Measurements from ENCODE around the gene ARPC5L.
A peak's percentile ranks its signal among the peaks of the same experiment; 100 is the strongest.

ARPC5L gene

GRCh38 chr9:124846969-124847368, 15.0 kb upstream of the ARPC5L start:
- in situ Hi-C loops (cut with HindIII; ENCODE audit: low pct_ligation_motif_present, low sequenced_read_pairs), result no loop called here
- no peaks in the 10 kb centered on the region for H3K36me3 ChIP-seq (replicated peaks)
- H3K27me3 ChIP-seq (replicated peaks), result no peaks in the 10 kb centered on the region
- H3K4me3 ChIP-seq (ENCODE audit: low read depth, low read length), result no peak overlapping the region
- no peak overlapping the region for H3K27ac ChIP-seq
- no peak for TF ChIP-seq CTCF (IDR thresholded peaks at IDR 0.05; ENCODE audit: low read depth, low read length, missing control alignments)
- no peak for DNase-seq

- TF ChIP-seq CTCF (IDR thresholded peaks at IDR 0.05; ENCODE audit: low read depth, low read length, missing control alignments), result no peak
- peak; percentile 96 for DNase-seq
- peak overlapping the region; percentile 50 for H3K27ac ChIP-seq
- no peaks in the 10 kb centered on the region for H3K36me3 ChIP-seq (replicated peaks)
- in situ Hi-C loops (cut with HindIII; ENCODE audit: low pct_ligation_motif_present, low sequenced_read_pairs), result no loop called here
- no peaks in the 10 kb centered on the region for H3K27me3 ChIP-seq (replicated peaks)
- H3K4me3 ChIP-seq (ENCODE audit: low read depth, low read length), result no peak overlapping the region
Observed at GRCh38 chr9:124849801-124850200, 12.1 kb upstream of the ARPC5L start.

GRCh38 chr9:124852121-124852828, 9.7 kb upstream of the ARPC5L start:
- peaks cover 12% of the 10 kb centered on the region for H3K36me3 ChIP-seq (replicated peaks)
- no peak for TF ChIP-seq CTCF (IDR thresholded peaks at IDR 0.05; ENCODE audit: low read depth, low read length, missing control alignments)
- in situ Hi-C loops (cut with HindIII; ENCODE audit: low pct_ligation_motif_present, low sequenced_read_pairs), result no loop called here
- DNase-seq, result no peak
- no peak overlapping the region for H3K4me3 ChIP-seq (ENCODE audit: low read depth, low read length)
- H3K27ac ChIP-seq, result no peak overlapping the region
- no peaks in the 10 kb centered on the region for H3K27me3 ChIP-seq (replicated peaks)

- peak; percentile 87 for TF ChIP-seq CTCF (IDR thresholded peaks at IDR 0.05; ENCODE audit: low read depth, low read length, missing control alignments)
- in situ Hi-C loops (cut with HindIII; ENCODE audit: low pct_ligation_motif_present, low sequenced_read_pairs), result no loop called here
- Histone ChIP-seq H3K4me3 (ENCODE audit: low read depth, low read length) (peak within 1 kb of the TSS; percentile 54), H3K36me3 (replicated peaks) (peaks cover 19% of the 10 kb centered on the region), H3K27ac (no peak within 1 kb of the TSS), H3K27me3 (replicated peaks) (no peaks in the 10 kb centered on the region)
- no peak for DNase-seq
Observed at GRCh38 chr9:124852829-124853531, 8.9 kb upstream of the ARPC5L start, which contains the start of gene WDR38. Gene WDR38 (plus strand): TSS chr9:124853460. CDS start chr9:124853532, 72 bp downstream.

GRCh38 chr9:124853605-124854143, 8.3 kb upstream of the ARPC5L start:
- Histone ChIP-seq H3K4me3 (ENCODE audit: low read depth, low read length) (peak overlapping the region; percentile 54), H3K36me3 (replicated peaks) (peaks cover 26% of the 10 kb centered on the region), H3K27me3 (replicated peaks) (no peaks in the 10 kb centered on the region), H3K27ac (no peak overlapping the region)
- in situ Hi-C loops (cut with HindIII; ENCODE audit: low pct_ligation_motif_present, low sequenced_read_pairs), result no loop called here
- no peak for DNase-seq
- TF ChIP-seq CTCF (IDR thresholded peaks at IDR 0.05; ENCODE audit: low read depth, low read length, missing control alignments), result no peak

All from brain microvascular endothelial cell (primary cell).